SK-N-SH (cell line): ENCODE results near the gene MTMR11. TPM values are rescaled to one million over a fixed set of nuclear protein-coding genes. Genes with fewer than 3 reads are reported as not detected.

Experiments used
- CTCF ChIA-PET: fragments of 300-600, 350-600 bp; formaldehyde crosslinking; extraction: SDS; loops from one replicate; lab custom pipeline; 2021; lab: Yijun Ruan, JAX
- POLR2A ChIA-PET: fragments of 350-600 bp; sonication (Branson Sonifier 250); formaldehyde crosslinking; extraction: SDS; loops from one replicate; lab custom pipeline; 2020; ENCODE audit warnings: antibody characterized with exemption, inconsistent platforms; lab: Yijun Ruan, JAX
- DNase-seq: peaks from one replicate; pipeline ENCODE4 v3.0.0; 2012
- H2AFZ ChIP-seq: fragments of 200-600 bp; sonication (generic); 2 replicates; pipeline ENCODE4 v1.8.1; 2016; ENCODE audit warnings: antibody characterized with exemption, mild to moderate bottlenecking, low read depth
- H3F3A ChIP-seq: fragments of 200-600 bp; sonication (generic); replicated peaks from 2 replicates; pipeline ENCODE3; 2016; ENCODE audit warnings: antibody characterized with exemption, mild to moderate bottlenecking; ENCODE audit not compliant: insufficient read depth
- H3K27ac ChIP-seq, 2 experiments: fragments of 200-500 bp in 1 of 2; fragments of 200-600 bp in 1 of 2; sonication (Bioruptor generic) in 1 of 2; sonication (generic), shearing (Covaris generic) in 1 of 2; 2 replicates each; pipeline versions ENCODE4 v1.5.1 to v1.6.1; 2014 to 2016; ENCODE audit warnings: low read depth in 2 of 2, inconsistent platforms in 1 of 2, low read length in 1 of 2, mild to moderate bottlenecking in 1 of 2, mixed read lengths in 1 of 2
- H3K27me3 ChIP-seq: fragments of 200-600 bp; sonication (generic), shearing (Covaris generic); 2 replicates; pipeline ENCODE4 v1.6.1; 2016; ENCODE audit warnings: mixed run types; ENCODE audit not compliant: insufficient read depth
- H3K36me3 ChIP-seq, 2 experiments: fragments of 200-500 bp in 1 of 2; fragments of 200-600 bp in 1 of 2; sonication (Bioruptor generic) in 1 of 2; sonication (generic) in 1 of 2; replicated peaks in 1 of 2; 2 replicates each; pipeline versions ENCODE3 to v1.5.1; 2014 to 2016; ENCODE audit warnings: low read length in 1 of 2, mild to moderate bottlenecking in 1 of 2; ENCODE audit not compliant: insufficient read depth in 2 of 2, control insufficient read depth in 1 of 2
- H3K4me1 ChIP-seq, 2 experiments: fragments of 200-500 bp in 1 of 2; fragments of 200-600 bp in 1 of 2; sonication (Bioruptor generic) in 1 of 2; sonication (generic), shearing (Covaris generic) in 1 of 2; 2 replicates each; pipeline versions ENCODE4 v1.5.1 to v1.6.1; 2014 to 2016; ENCODE audit warnings: low read depth in 1 of 2, low read length in 1 of 2, mixed run types in 1 of 2; ENCODE audit not compliant: insufficient read depth in 2 of 2, control insufficient read depth in 1 of 2
- H3K4me2 ChIP-seq: fragments of 200-600 bp; sonication (generic), shearing (Covaris generic); 2 replicates; pipeline ENCODE4 v1.6.1; 2017; ENCODE audit warnings: mixed run types
- H3K4me3 ChIP-seq, 2 experiments: fragments of 200-500 bp in 1 of 2; fragments of 200-600 bp in 1 of 2; sonication (Bioruptor generic) in 1 of 2; sonication (generic), shearing (Covaris generic) in 1 of 2; 2 replicates each; pipeline versions ENCODE4 v1.5.1 to v1.8.1; 2014 to 2016; ENCODE audit warnings: low read depth in 2 of 2, inconsistent platforms in 1 of 2, low read length in 1 of 2, mild to moderate bottlenecking in 1 of 2, mixed read lengths in 1 of 2, moderate library complexity in 1 of 2
- H3K79me2 ChIP-seq: fragments of 200-600 bp; sonication (generic); 2 replicates; pipeline ENCODE4 v1.8.1; 2017; ENCODE audit warnings: mild to moderate bottlenecking; ENCODE audit not compliant: insufficient read depth
- H3K9ac ChIP-seq: fragments of 200-600 bp; sonication (generic); 2 replicates; pipeline ENCODE4 v1.6.1; 2017; ENCODE audit warnings: mixed run types
- H3K9me2 ChIP-seq: fragments of 200-600 bp; sonication (generic); 2 replicates; pipeline ENCODE4 v1.6.1; 2017; ENCODE audit warnings: mixed run types
- H3K9me3 ChIP-seq: fragments of 200-600 bp; sonication (generic); 2 replicates; pipeline ENCODE4 v1.6.1; 2017; ENCODE audit warnings: mixed run types, mild to moderate bottlenecking, moderate library complexity
- H4K20me1 ChIP-seq: fragments of 200-600 bp; sonication (generic); 2 replicates; pipeline ENCODE4 v1.6.1; 2017; ENCODE audit warnings: mild to moderate bottlenecking, mixed run types; ENCODE audit not compliant: insufficient read depth
- EP300 ChIP-seq, 2 experiments: IDR thresholded peaks; 2 replicates each; pipeline versions ENCODE4 v1.4.0 to v1.6.1; 2012; ENCODE audit warnings: borderline replicate concordance in 1 of 2, low read depth in 1 of 2, low read length in 1 of 2
- EZH2phosphoT487 ChIP-seq: fragments of 200-600 bp; sonication (generic); IDR thresholded peaks from 2 replicates; pipeline ENCODE4 v1.6.1; 2017; ENCODE audit warnings: low read depth, mixed run types, mild to moderate bottlenecking, antibody characterized with exemption, moderate library complexity, borderline replicate concordance
- GATA2 ChIP-seq: sonication (generic); formaldehyde crosslinking; IDR thresholded peaks from 2 replicates; pipeline ENCODE4 v1.5.0; 2020; ENCODE audit warnings: mild to moderate bottlenecking, missing genetic modification reagents
- RCOR1 ChIP-seq: fragments of 150-350 bp; IDR thresholded peaks from 2 replicates; pipeline ENCODE4 v1.6.1; 2017; ENCODE audit warnings: antibody characterized with exemption, low read length
- SIN3A ChIP-seq: IDR thresholded peaks from 2 replicates; pipeline ENCODE4 v1.6.1; 2012; ENCODE audit warnings: low read depth, mild to moderate bottlenecking, low read length, moderate library complexity, borderline replicate concordance
- WGBS: methylation state at CpG from one replicate; pipeline ENCODE4 v1.1.6; 2017; ENCODE audit warnings: low lambda C conversion rate; 5-methylcytosine and 5-hydroxymethylcytosine counted together
- polyA plus RNA-seq, 3 experiments: library from polyadenylated mRNA; depleted of rRNA; stranded (reverse); fragments of >200 nt; gene quantifications; 2 replicates each; pipeline ENCODE4 v1.2.3, GENCODE V29; 2012
- TF ChIP-seq, protein P1 (sequence below): fragments of 150-350 bp; IDR thresholded peaks from 2 replicates; pipeline ENCODE4 v1.6.1; 2017; ENCODE audit warnings: antibody characterized with exemption, low read length, low read depth, borderline replicate concordance

Gene MTMR11
- polyA plus RNA-seq, 1 of the 3 experiments (the other 2 are of a cell fraction), result 9.4 TPM

DNA sequence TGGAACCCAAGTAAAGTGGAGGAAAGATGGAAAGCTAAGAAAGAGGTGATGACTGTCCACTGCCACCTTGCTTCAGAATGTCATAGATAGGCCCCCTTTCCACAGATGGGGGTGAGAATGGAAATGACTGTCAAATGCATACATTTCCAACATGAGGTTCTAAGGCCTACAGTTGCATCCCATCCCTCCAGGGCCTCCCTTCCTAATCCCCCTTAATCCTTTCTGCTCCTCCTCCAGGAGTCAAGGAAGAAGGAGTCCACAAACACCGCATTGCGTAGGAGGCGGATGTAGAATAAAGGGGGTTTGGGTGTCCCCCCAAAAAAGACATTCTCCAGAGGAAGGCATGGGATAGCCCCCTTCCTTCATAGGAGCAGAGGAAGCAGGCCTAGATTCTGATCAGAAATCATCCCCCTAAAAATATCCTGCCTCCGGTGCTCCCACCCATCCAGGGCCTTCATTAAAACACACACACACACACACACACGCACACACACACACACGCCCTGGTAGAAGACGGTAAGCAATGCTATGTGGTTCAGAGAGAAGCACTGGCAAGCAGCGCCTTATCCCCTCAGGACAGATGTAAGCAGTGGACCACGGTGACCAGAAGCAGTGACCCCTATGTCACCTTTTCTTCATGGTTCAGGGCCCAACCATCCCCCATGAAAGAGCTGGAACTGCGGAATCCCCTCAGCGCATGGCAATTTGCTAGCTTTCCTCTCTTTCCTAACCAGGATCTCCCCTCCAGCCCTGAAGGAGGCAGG, 21.1 kb downstream of the MTMR11 start:
- no peaks in the 10 kb centered on the region for H3K27me3 ChIP-seq
- TF ChIP-seq EP300 (IDR thresholded peaks at IDR 0.05; ENCODE audit: borderline replicate concordance in 1 of 2, low read depth in 1 of 2, low read length in 1 of 2) (no peak), RCOR1 (no peak), EZH2phosphoT487 (no peak), SIN3A (no peak)
- TF ChIP-seq, protein P1, sequence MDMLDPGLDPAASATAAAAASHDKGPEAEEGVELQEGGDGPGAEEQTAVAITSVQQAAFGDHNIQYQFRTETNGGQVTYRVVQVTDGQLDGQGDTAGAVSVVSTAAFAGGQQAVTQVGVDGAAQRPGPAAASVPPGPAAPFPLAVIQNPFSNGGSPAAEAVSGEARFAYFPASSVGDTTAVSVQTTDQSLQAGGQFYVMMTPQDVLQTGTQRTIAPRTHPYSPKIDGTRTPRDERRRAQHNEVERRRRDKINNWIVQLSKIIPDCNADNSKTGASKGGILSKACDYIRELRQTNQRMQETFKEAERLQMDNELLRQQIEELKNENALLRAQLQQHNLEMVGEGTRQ, result no peak
- TF ChIP-seq, all 33 proteins: peak for 0

DNA sequence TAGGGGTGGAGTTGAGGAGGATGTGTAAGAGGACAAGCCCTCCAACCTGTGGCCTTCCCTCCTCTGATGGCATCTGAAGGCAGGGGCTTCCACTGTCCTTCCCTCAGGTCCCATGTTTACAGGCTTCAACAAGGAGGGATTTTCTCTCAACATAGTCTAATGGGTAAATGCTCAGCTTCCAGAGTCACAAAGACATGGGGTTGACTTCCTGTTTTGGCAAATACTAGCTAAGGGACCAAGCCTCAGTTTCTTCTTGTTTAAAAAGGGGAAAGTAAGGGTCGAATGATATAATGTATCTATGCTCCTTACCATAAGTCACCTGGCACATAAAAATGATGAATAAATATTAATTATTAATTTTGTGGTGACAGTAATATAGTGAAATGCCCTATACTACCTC, 22.1 kb downstream of the MTMR11 start:
- CTCF ChIA-PET, result interaction anchor here (1.2 to 1.6 kb wide), 2 partner anchors 10 to 26 kb away, joined by 3 to 4 read pairs; a partner anchor contains a TSS
- POLR2A ChIA-PET, result no interaction called here

More for the DNA sequence above, 21.1 kb downstream of the MTMR11 start:
- WGBS, result 94% methylated on average over 11 of the region's 11 CpGs
- H2AFZ ChIP-seq, result no peak overlapping the region
- H3K4me1 ChIP-seq, result peaks cover 11 to 26% of the 10 kb centered on the region in 2 experiments; a peak in 2 of 4 replicates
- H3K9me3 ChIP-seq, result no peaks in the 10 kb centered on the region
- H3K9me2 ChIP-seq, result no peaks in the 10 kb centered on the region
- H3K79me2 ChIP-seq, result peaks cover 13% of the 10 kb centered on the region
- no peaks in the 10 kb centered on the region for H4K20me1 ChIP-seq
- H3K27ac ChIP-seq, result no peak overlapping the region
- peak overlapping the region; percentile 79; the same call in 1 of the 2 replicates for H3K4me2 ChIP-seq
- ChIA-PET CTCF (interaction anchor here (0.7 to 1.6 kb wide), 6 partner anchors 11 to 253 kb away, joined by 3 to 8 read pairs (median 4); a partner anchor contains a TSS), POLR2A (interaction anchor here (0.6 to 1.1 kb wide), 4 partner anchors 10 to 26 kb away, joined by 3 read pairs; partner anchors contain the start of gene BOLA1)
- no peak overlapping the region for H3K9ac ChIP-seq
- DNase-seq, result no peak
- peaks cover 6 to 27% of the 10 kb centered on the region in 2 experiments for H3K36me3 ChIP-seq
- peaks cover 4% of the 10 kb centered on the region for H3F3A ChIP-seq
- H3K4me3 ChIP-seq, result peak overlapping the region in 1 of 2 experiments; percentile 83; a peak in 1 of 4 replicates

More for the DNA sequence above, 22.1 kb downstream of the MTMR11 start:
- Histone ChIP-seq H3K27me3 (no peaks in the 10 kb centered on the region), H3K4me2 (no peak overlapping the region), H3K9ac (no peak overlapping the region), H3K4me1 (peaks cover 11 to 26% of the 10 kb centered on the region in 2 experiments; a peak in 2 of 4 replicates), H4K20me1 (no peaks in the 10 kb centered on the region), H3K9me2 (no peaks in the 10 kb centered on the region), H3K36me3 (peaks cover 6 to 36% of the 10 kb centered on the region in 2 experiments), H3F3A (peaks cover 4% of the 10 kb centered on the region), H2AFZ (no peak overlapping the region), H3K4me3 (no peak overlapping the region), H3K9me3 (no peaks in the 10 kb centered on the region), H3K79me2 (peaks cover 13% of the 10 kb centered on the region), H3K27ac (no peak overlapping the region)
- TF ChIP-seq, protein P1, result no peak
- TF ChIP-seq GATA2 (CRISPR knock-in tag), result no peak
- no peak for DNase-seq
- WGBS, result 86% methylated on average over 1 of the region's 1 CpG
